A673 (cell line): ENCODE measurements around the gene PSENEN. TPM values are rescaled to one million over a fixed set of nuclear protein-coding genes. Genes with fewer than 3 reads are reported as not detected.

Experiments used
- BruUV-seq: library from RNA; stranded (reverse); fragments of 400-500 nt; replicated peaks from 2 replicates; lab custom pipeline; 2021; lab: Mats Ljungman, UMichigan
- CTCF ChIA-PET: fragments of 300-600 bp; sonication (Branson Sonifier 250); formaldehyde crosslinking; loops from one replicate; lab custom pipeline; 2022; ENCODE audit warnings: antibody characterized with exemption; lab: Charles Lee
- POLR2A ChIA-PET: fragments of 300-600 bp; sonication (Branson Sonifier 250); formaldehyde crosslinking; loops from one replicate; lab custom pipeline; 2022; ENCODE audit warnings: antibody characterized with exemption; ENCODE audit not compliant: low non-redundant PET; lab: Charles Lee
- DNase-seq: peaks from one replicate; pipeline ENCODE4 v3.0.0-alpha.2; 2015; ENCODE audit warnings: low spot score
- H3K27ac ChIP-seq: fragments of 200-600 bp; sonication (generic); 2 replicates; pipeline ENCODE4 v1.5.1; 2016; ENCODE audit warnings: mixed run types, low read depth, mild to moderate bottlenecking, mixed read lengths, antibody characterized with exemption, low read length; ENCODE audit not compliant: poor library complexity, severe bottlenecking
- H3K27me3 ChIP-seq: fragments of 200-600 bp; sonication (generic); replicated peaks from 2 replicates; pipeline ENCODE4 v1.6.1; 2017; ENCODE audit warnings: mixed run types, low read depth, mild to moderate bottlenecking, mixed read lengths, antibody characterized with exemption, low read length; ENCODE audit not compliant: insufficient read depth, poor library complexity
- H3K36me3 ChIP-seq: fragments of 200-600 bp; sonication (generic); 2 replicates; pipeline ENCODE4 v1.6.1; 2016; ENCODE audit warnings: mixed run types, mild to moderate bottlenecking, mixed read lengths, antibody characterized with exemption, low read length; ENCODE audit not compliant: insufficient read depth, poor library complexity, severe bottlenecking
- H3K4me1 ChIP-seq: fragments of 200-600 bp; sonication (generic); 2 replicates; pipeline ENCODE4 v1.6.1; 2017; ENCODE audit warnings: mixed run types, mild to moderate bottlenecking, mixed read lengths, antibody characterized with exemption, low read length; ENCODE audit not compliant: insufficient read depth, poor library complexity, severe bottlenecking
- H3K4me3 ChIP-seq: fragments of 200-600 bp; sonication (generic); 2 replicates; pipeline ENCODE4 v1.5.1; 2016; ENCODE audit warnings: low read depth, mixed run types, mild to moderate bottlenecking, mixed read lengths, low read length; ENCODE audit not compliant: poor library complexity, severe bottlenecking
- H3K9me3 ChIP-seq: fragments of 200-600 bp; sonication (generic); 2 replicates; pipeline ENCODE4 v1.6.1; 2016; ENCODE audit warnings: mixed run types, low read depth, mild to moderate bottlenecking, mixed read lengths, antibody characterized with exemption, low read length; ENCODE audit not compliant: poor library complexity, severe bottlenecking
- EZH2 ChIP-seq: fragments of 200-600 bp; sonication (generic); IDR thresholded peaks from 2 replicates; pipeline ENCODE4 v1.6.1; 2017; ENCODE audit warnings: borderline replicate concordance, low read depth, mild to moderate bottlenecking, mixed read lengths, antibody characterized with exemption, low read length; ENCODE audit not compliant: poor library complexity, severe bottlenecking
- intact Hi-C: fragments of 100-400 bp; cut with micrococcal nuclease; formaldehyde crosslinking; loops from one replicate; pipeline ENCODE4 v1.10.0; 2022; ENCODE audit not compliant: unreplicated experiment
- total RNA-seq: library from RNA; stranded (reverse); gene quantifications from 2 replicates; pipeline ENCODE4 v1.2.3, GENCODE V29; 2021
- TF ChIP-seq, protein P1 (sequence below): fragments of 300-800, 200-600 bp; sonication (generic); conservative IDR thresholded peaks from 2 replicates; pipeline ENCODE4 v1.5.1; 2017; ENCODE audit warnings: low read depth, mild to moderate bottlenecking, antibody characterized with exemption, low read length, moderate library complexity, mixed read lengths

The PSENEN gene
- total RNA-seq, 1 experiment from 2014 or later, result 58.8 TPM

DNA sequence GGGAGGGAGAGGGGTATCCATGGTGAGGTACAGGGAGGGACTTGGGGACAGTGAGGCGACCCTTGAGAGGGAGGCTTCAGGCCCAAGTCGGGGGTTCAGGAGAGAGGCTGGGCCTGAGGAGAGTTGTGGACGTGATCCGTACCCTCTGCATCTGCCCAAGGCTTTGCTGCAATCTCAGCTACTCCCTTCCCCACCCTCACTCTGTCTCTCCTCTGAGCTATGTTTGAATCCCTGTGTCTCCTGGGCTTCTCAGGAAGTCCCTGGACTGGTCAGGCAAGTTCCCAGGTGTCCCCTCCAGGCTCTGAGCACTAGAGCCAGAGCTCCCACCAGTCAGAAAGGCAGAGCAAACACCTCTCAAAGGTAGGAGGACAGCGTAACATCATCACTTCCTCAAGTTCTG is 4.7 kb downstream of the PSENEN start:
- ChIA-PET POLR2A (no interaction called here), CTCF (no interaction called here)
- Histone ChIP-seq H3K27ac (no peak overlapping the region), H3K4me3 (no peak overlapping the region), H3K9me3 (no peaks in the 10 kb centered on the region), H3K4me1 (peaks cover 3% of the 10 kb centered on the region), H3K36me3 (no peaks in the 10 kb centered on the region), H3K27me3 (no peaks in the 10 kb centered on the region)
- TF ChIP-seq, protein P1, sequence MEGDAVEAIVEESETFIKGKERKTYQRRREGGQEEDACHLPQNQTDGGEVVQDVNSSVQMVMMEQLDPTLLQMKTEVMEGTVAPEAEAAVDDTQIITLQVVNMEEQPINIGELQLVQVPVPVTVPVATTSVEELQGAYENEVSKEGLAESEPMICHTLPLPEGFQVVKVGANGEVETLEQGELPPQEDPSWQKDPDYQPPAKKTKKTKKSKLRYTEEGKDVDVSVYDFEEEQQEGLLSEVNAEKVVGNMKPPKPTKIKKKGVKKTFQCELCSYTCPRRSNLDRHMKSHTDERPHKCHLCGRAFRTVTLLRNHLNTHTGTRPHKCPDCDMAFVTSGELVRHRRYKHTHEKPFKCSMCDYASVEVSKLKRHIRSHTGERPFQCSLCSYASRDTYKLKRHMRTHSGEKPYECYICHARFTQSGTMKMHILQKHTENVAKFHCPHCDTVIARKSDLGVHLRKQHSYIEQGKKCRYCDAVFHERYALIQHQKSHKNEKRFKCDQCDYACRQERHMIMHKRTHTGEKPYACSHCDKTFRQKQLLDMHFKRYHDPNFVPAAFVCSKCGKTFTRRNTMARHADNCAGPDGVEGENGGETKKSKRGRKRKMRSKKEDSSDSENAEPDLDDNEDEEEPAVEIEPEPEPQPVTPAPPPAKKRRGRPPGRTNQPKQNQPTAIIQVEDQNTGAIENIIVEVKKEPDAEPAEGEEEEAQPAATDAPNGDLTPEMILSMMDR, result no peak
- no peak for TF ChIP-seq EZH2
- DNase-seq, result no peak
- no TSS peak for BruUV-seq
- intact Hi-C loops, result no loop called here

DNA sequence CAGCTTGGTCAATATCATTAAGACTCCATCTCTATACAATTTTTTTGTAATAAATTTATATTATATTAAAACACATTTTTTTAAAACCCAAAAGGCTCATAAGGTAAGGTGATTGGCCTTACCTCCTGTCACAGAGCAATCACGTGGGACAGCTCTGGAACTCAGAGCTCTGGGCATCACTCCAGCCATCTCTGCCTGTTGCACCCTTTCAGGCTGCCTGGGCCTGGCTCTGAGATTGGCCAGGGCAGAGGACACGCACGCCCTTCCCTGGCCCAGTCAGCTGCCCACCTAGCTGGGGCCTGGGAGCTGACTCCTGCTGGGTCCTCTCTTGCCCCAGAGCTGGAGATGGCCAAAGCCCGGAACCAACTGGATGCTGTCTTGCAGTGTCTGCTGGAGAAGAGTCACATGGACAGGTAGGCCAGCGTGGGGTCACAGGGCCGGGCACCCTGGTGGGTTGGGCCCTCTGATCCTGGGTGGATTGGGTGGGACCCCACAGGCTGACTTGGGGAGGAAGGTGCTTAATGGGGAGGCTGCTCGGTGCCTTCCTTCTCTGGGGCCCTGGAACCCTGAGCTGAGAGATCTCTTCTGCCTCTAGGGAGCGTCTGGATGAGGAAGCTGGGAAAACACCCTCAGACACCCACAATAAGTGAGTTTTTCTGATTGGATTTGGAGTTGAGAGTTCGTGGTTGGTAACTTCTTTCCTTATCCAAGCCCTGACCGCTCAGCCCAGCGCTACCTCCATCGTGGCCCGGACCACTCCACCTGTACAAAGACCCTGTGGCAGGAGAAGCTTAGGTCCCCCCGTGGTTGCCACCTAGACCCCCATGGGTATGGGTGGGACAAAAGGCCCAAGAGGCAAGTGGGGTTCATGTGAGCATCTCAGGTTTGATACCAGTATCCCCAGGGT is 6.6 kb downstream of the PSENEN start:
- peaks cover 21% of the 10 kb centered on the region for H3K4me1 ChIP-seq
- no peaks in the 10 kb centered on the region for H3K9me3 ChIP-seq
- BruUV-seq, result no TSS peak
- intact Hi-C loops, result no loop called here
- ChIA-PET CTCF (no interaction called here), POLR2A (no interaction called here)
- DNase-seq, result no peak
- no peak overlapping the region for H3K27ac ChIP-seq
- TF ChIP-seq, protein P1, result no peak
- no peak for TF ChIP-seq EZH2
- no peak overlapping the region for H3K4me3 ChIP-seq
- H3K27me3 ChIP-seq, result no peaks in the 10 kb centered on the region
- H3K36me3 ChIP-seq, result no peaks in the 10 kb centered on the region

DNA sequence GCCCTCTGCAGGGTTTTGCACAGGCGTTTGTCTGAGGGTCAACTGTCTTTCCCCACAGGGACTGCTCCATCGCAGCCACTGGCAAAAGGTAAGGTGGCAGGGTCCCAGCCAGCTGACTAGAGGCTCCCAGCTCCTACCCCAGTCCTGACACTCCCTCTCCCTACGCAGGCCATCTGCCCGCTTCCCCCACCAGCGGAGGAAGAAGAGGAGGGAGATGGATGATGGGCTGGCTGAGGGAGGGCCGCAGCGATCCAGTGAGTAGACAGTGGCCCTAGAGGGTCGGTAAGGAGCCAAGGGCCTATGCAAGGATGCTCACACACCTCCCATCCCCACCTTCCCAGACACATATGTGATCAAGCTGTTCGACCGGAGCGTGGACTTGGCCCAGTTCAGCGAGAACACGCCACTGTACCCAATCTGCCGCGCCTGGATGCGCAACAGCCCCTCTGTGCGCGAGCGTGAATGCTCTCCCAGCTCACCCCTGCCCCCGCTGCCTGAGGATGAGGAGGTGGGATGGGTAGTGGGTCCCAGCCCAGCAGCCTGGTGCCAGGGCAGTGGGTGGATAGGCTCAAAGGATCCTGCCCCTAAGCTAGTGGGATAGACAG is 7.4 kb downstream of the PSENEN start:
- DNase-seq, result no peak
- POLR2A ChIA-PET, result no interaction called here
- no peaks in the 10 kb centered on the region for H3K9me3 ChIP-seq
- H3K27ac ChIP-seq, result no peak overlapping the region
- CTCF ChIA-PET, result no interaction called here
- H3K36me3 ChIP-seq, result no peaks in the 10 kb centered on the region
- no peaks in the 10 kb centered on the region for H3K27me3 ChIP-seq
- no peak overlapping the region for H3K4me3 ChIP-seq
- no TSS peak for BruUV-seq
- TF ChIP-seq, protein P1, result no peak
- TF ChIP-seq EZH2, result no peak
- intact Hi-C loops, result no loop called here
- H3K4me1 ChIP-seq, result peaks cover 25% of the 10 kb centered on the region
